Measurements from ENCODE around the gene DENND5A.

DNA sequence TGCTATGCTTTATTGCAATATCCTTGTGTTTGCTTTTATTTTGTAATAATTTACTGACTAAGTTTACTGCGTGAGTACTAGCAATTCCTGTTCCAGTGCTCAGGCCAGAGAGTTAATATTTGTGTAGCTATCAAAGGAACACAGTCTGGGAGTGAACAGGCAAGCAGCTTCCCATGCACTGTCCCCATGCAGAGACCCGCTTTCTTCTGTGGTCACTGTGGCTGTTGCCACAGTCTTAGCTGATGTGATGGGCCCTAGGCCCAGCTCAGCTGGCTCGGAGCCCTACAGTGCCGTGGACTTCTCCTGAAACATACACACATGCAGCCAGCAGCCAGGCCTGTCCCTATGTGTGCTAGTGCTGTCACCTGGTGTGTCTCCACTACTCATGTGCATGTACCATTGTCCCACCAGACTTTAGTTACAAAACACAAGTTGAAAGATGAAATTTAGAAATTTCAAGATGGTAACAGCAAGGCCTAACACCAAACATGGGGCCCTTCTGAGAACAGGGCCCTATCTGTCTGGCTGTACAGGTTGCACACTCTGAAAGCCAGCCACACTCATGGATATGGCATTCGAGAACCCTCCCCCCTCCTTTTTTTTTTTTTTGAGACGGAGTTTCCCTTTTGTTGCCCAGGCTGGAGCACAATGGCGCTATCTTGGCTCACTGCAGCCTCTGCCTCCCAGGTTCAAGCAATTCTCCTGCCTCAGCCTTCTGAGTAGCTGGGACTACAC lies 161.4 kb downstream of the DENND5A start:
- TF ChIP-seq POLR2A (IDR thresholded peaks at IDR 0.05; ENCODE audit: low read length) (no peak), GATA1 (IDR thresholded peaks at IDR 0.05; ENCODE audit: low read depth, low read length) (no peak)
